ENCODE measurements around the gene DNASE1L3.
"Not testable (repeated sequence)": the region's sequence is repeated elsewhere in the genome, so short reads cannot be mapped to it uniquely, and the experiment has no call there.

Gene DNASE1L3

DNA sequence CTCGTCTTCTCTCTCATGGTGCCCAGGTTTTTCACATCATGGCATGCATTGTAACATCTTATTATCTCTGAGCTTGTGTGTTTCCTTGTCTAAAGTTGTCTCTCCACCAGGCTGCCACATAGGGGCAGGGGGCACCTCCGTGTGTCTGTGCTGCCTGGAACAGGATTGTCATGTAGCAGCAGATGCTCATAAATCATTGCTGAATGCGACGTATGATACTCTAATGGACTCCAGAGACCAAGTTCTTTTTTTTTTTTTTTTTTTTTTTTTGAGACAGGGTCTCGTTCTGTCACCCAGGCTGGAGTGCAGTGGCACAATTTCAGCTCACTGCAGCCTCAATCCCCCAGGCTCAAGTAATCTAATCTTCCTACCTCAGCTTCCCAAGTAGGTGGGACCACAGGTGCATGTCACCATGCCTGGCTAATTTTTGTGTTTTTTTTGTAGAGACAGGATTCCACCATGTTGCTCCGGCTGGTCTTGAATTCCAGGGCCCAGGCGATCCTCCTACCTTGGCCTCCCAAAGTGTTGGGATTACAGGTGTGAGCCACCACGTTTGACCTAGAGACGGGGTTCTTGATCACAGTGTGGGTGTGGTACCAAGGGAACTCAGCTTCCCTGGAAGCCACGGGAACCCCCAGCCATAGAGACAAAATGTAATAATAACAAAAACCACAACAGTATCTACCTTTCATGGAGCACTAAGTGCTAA lies 4.7 kb upstream of the DNASE1L3 start:
- H3K27me3 ChIP-seq (ENCODE audit: control insufficient read depth in 2 of 2, insufficient read depth in 2 of 2, low read length in 2 of 2), result no peaks in the 10 kb centered on the region
- no peak overlapping the region for H3K9ac ChIP-seq (ENCODE audit: low read depth in 1 of 2, low read length in 2 of 2)
- no peak overlapping the region for H3K4me3 ChIP-seq (ENCODE audit: low read length in 2 of 2)
- H3K27ac ChIP-seq (ENCODE audit: low read depth in 2 of 2, low read length in 2 of 2), result no peak overlapping the region
- peaks cover 0 to 3% of the 10 kb centered on the region in 2 donors for H3K4me1 ChIP-seq (ENCODE audit: control insufficient read depth in 2 of 2, insufficient read depth in 2 of 2, low read length in 2 of 2)
- no peaks in the 10 kb centered on the region for H3K9me3 ChIP-seq (ENCODE audit: control insufficient read depth in 2 of 2, low read length in 2 of 2)
- no peaks in the 10 kb centered on the region for H3K36me3 ChIP-seq (ENCODE audit: control insufficient read depth in 2 of 2, insufficient read depth in 2 of 2, low read length in 2 of 2)

DNA sequence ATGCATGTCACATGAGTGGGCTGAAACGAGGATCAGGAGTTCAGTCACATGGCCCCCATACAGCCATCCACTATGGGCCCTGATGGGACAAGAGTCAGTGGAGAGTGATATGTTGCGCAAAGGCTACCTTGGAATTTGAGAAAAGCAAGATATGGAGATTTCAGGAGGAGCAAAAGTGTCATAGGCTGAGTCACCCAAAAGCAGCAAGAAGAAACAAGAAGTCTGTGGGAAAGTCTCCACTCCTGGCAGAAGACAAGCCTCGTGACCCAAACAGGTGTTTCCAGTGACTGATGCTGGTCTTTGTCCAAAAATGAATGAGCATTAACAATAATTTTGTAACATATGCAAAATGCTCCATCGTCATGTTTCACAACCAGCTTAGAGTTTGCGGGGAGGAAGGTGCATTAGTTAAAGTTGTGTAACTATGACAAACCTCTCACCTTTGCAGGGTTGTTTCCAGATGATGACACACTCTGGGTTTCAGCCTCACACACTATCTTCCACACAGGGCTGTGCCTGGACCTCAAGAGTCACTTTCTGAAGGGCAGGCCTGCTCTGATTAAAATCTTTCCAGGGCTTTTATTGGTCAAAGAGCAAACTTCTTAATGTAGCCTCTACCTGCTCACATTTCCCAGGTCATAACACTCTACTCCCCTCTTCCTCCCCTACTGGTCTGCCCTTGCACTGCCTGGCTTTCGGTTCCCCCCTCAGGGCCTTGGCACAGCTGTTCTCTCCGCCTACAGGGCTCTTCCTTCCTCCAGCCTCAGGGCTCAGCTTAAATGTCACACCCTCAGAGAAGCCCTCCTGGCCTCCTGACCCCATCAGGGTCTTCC lies 3.9 kb upstream of the DNASE1L3 start:
- peaks cover 0 to 3% of the 10 kb centered on the region in 2 donors for H3K4me1 ChIP-seq (ENCODE audit: control insufficient read depth in 2 of 2, insufficient read depth in 2 of 2, low read length in 2 of 2)
- H3K9me3 ChIP-seq (ENCODE audit: control insufficient read depth in 2 of 2, low read length in 2 of 2), result no peaks in the 10 kb centered on the region
- no peak overlapping the region for H3K27ac ChIP-seq (ENCODE audit: low read depth in 2 of 2, low read length in 2 of 2)
- no peak overlapping the region for H3K4me3 ChIP-seq (ENCODE audit: low read length in 2 of 2)
- H3K9ac ChIP-seq (ENCODE audit: low read depth in 1 of 2, low read length in 2 of 2), result no peak overlapping the region
- H3K36me3 ChIP-seq (ENCODE audit: control insufficient read depth in 2 of 2, insufficient read depth in 2 of 2, low read length in 2 of 2), result no peaks in the 10 kb centered on the region
- no peaks in the 10 kb centered on the region for H3K27me3 ChIP-seq (ENCODE audit: control insufficient read depth in 2 of 2, insufficient read depth in 2 of 2, low read length in 2 of 2)

DNA sequence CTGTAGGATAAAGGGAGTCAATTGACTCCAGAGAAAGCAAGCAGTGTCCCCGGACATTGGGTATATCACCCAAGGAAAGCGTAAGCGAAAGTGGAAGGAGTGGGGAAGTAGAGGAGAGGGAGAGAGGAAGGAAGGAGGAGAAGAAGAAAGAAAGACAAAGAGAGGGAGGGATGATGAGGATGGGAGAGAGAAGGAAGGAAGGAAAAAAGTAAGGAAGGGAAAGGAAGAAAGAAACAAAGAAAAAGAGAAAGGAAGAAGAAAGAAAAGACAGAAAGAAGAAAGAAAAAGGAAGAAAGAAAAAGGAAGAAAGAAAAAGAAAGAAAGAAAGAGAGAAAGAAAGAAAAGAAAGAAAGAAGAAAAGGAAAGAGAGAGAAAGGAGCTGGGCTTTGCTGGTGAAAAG lies 839 bp downstream of the DNASE1L3 start:
- Histone ChIP-seq H3K4me3 (ENCODE audit: low read length in 2 of 2) (no peak overlapping the region), H3K9me3 (ENCODE audit: control insufficient read depth in 2 of 2, low read length in 2 of 2) (no peaks in the 10 kb centered on the region)

DNA sequence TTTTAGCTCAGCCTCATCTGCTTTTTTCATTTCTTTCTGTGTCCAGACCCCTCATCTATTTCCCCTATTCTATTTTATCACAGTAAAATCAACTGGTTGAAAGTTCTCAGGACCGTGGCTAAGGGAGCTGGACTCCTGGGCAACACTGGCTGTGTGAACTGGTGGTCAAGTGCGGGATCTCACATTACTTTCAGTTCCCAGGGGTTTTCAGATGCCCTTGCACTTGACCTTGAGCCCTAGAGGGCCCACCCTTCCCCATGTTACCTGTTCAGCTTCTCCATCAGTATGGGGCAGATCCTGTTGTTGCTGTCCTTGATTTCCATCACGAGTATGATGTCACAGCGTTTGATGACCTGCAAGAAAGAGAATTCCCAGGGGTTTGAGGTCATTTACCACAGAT lies 2.8 kb downstream of the DNASE1L3 start:
- no peaks in the 10 kb centered on the region for H3K36me3 ChIP-seq (ENCODE audit: control insufficient read depth in 2 of 2, insufficient read depth in 2 of 2, low read length in 2 of 2)
- no peaks in the 10 kb centered on the region for H3K9me3 ChIP-seq (ENCODE audit: control insufficient read depth in 2 of 2, low read length in 2 of 2)
- no peak overlapping the region for H3K4me3 ChIP-seq (ENCODE audit: low read length in 2 of 2)
- H3K27ac ChIP-seq (ENCODE audit: low read depth in 2 of 2, low read length in 2 of 2), result no peak overlapping the region
- H3K4me1 ChIP-seq (ENCODE audit: control insufficient read depth in 2 of 2, insufficient read depth in 2 of 2, low read length in 2 of 2), result no peaks in the 10 kb centered on the region
- no peaks in the 10 kb centered on the region for H3K27me3 ChIP-seq (ENCODE audit: control insufficient read depth in 2 of 2, insufficient read depth in 2 of 2, low read length in 2 of 2)
- H3K9ac ChIP-seq (ENCODE audit: low read depth in 1 of 2, low read length in 2 of 2), result no peak overlapping the region

More for the DNA sequence above, 839 bp downstream of the DNASE1L3 start:
- Histone ChIP-seq H3K27ac (ENCODE audit: low read depth in 2 of 2, low read length in 2 of 2) (no peak overlapping the region), H3K9ac (ENCODE audit: low read depth in 1 of 2, low read length in 2 of 2) (no peak overlapping the region), H3K4me1 (ENCODE audit: control insufficient read depth in 2 of 2, insufficient read depth in 2 of 2, low read length in 2 of 2) (no peaks in the 10 kb centered on the region), H3K36me3 (ENCODE audit: control insufficient read depth in 2 of 2, insufficient read depth in 2 of 2, low read length in 2 of 2) (no peaks in the 10 kb centered on the region), H3K27me3 (ENCODE audit: control insufficient read depth in 2 of 2, insufficient read depth in 2 of 2, low read length in 2 of 2) (no peaks in the 10 kb centered on the region)

DNA sequence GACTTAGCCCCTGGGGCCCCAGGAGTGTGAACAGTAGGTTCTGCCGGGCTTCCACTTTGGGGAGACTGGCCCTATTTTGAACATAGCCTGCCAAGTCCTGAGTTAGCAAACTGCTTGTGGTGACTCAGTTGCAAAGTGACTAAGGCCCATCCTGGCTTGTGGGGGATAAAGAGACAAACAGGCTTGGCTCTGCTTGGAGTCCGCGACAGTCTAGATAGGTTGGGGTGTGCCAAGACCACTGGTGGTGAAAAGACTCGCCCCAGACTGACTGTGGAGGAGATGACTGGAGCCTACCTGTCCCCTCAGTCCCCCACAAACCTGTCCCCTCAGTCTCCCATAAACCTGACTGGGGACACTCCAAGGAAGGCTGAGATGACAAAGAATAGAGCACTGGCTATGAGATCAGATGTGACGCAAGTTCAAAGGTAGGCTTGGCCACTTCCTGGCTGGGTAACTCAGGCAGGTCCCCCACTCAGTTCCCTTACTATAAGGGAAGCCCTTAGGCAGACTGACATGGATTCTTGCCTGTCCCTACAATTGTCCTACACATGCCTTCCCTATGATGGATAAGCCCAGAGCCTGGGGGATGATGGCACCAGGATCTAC lies 4.3 kb downstream of the DNASE1L3 start:
- Histone ChIP-seq H3K9ac (ENCODE audit: low read depth in 1 of 2, low read length in 2 of 2) (no peak overlapping the region), H3K4me3 (ENCODE audit: low read length in 2 of 2) (no peak overlapping the region), H3K4me1 (ENCODE audit: control insufficient read depth in 2 of 2, insufficient read depth in 2 of 2, low read length in 2 of 2) (no peaks in the 10 kb centered on the region), H3K27me3 (ENCODE audit: control insufficient read depth in 2 of 2, insufficient read depth in 2 of 2, low read length in 2 of 2) (no peaks in the 10 kb centered on the region), H3K36me3 (ENCODE audit: control insufficient read depth in 2 of 2, insufficient read depth in 2 of 2, low read length in 2 of 2) (no peaks in the 10 kb centered on the region), H3K9me3 (ENCODE audit: control insufficient read depth in 2 of 2, low read length in 2 of 2) (no peaks in the 10 kb centered on the region), H3K27ac (ENCODE audit: low read depth in 2 of 2, low read length in 2 of 2) (no peak overlapping the region)

DNA sequence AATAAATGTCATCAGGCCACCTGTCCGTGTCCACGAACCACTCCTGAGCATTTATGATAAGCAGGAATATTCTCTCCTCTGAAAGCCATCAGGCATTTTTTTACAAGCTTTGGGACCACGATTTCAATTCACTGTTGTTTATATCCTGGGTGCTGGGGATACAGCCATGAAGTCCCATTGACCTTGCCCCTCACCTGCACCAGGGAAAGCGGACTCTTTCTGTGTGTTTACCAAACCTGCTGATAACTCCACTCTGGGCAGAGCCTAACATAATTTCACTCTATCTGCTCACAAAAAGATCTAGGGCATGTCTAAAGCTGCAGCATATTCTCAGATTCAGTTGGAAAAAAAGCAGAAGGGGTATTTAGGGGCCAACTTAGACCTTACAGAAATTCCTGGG lies 4.8 kb downstream of the DNASE1L3 start:
- no peak overlapping the region for H3K27ac ChIP-seq (ENCODE audit: low read depth in 2 of 2, low read length in 2 of 2)
- H3K9me3 ChIP-seq (ENCODE audit: control insufficient read depth in 2 of 2, low read length in 2 of 2), result no peaks in the 10 kb centered on the region
- H3K4me3 ChIP-seq (ENCODE audit: low read length in 2 of 2), result no peak overlapping the region
- no peaks in the 10 kb centered on the region for H3K4me1 ChIP-seq (ENCODE audit: control insufficient read depth in 2 of 2, insufficient read depth in 2 of 2, low read length in 2 of 2)
- H3K27me3 ChIP-seq (ENCODE audit: control insufficient read depth in 2 of 2, insufficient read depth in 2 of 2, low read length in 2 of 2), result no peaks in the 10 kb centered on the region
- no peaks in the 10 kb centered on the region for H3K36me3 ChIP-seq (ENCODE audit: control insufficient read depth in 2 of 2, insufficient read depth in 2 of 2, low read length in 2 of 2)
- H3K9ac ChIP-seq (ENCODE audit: low read depth in 1 of 2, low read length in 2 of 2), result no peak overlapping the region

DNA sequence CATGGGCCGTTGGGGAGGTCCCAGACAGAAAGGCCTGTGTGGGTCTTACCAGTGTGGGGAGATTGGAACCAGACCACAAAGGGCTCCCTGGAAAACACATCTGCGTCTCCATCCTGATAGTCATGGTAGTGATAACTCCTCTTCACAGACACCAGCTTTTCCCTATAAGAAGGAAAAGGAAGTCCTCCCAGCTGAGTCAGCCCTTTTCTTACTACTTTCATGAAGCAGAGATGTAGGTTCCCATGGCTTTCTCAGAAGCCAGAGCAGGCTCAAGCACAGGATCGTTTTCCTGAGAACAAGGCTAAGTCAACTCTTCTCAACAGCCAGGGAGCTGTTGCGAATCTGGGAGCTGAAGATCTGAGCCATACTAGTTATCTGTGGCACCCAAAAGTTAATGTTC lies 6.1 kb downstream of the DNASE1L3 start:
- no peak overlapping the region for H3K4me3 ChIP-seq (ENCODE audit: low read length in 2 of 2)
- H3K27ac ChIP-seq (ENCODE audit: low read depth in 2 of 2, low read length in 2 of 2), result no peak overlapping the region
- peaks cover 0 to 4% of the 10 kb centered on the region in 2 donors for H3K4me1 ChIP-seq (ENCODE audit: control insufficient read depth in 2 of 2, insufficient read depth in 2 of 2, low read length in 2 of 2)
- no peaks in the 10 kb centered on the region for H3K27me3 ChIP-seq (ENCODE audit: control insufficient read depth in 2 of 2, insufficient read depth in 2 of 2, low read length in 2 of 2)
- no peaks in the 10 kb centered on the region for H3K36me3 ChIP-seq (ENCODE audit: control insufficient read depth in 2 of 2, insufficient read depth in 2 of 2, low read length in 2 of 2)
- no peak overlapping the region for H3K9ac ChIP-seq (ENCODE audit: low read depth in 1 of 2, low read length in 2 of 2)
- no peaks in the 10 kb centered on the region for H3K9me3 ChIP-seq (ENCODE audit: control insufficient read depth in 2 of 2, low read length in 2 of 2)

DNA sequence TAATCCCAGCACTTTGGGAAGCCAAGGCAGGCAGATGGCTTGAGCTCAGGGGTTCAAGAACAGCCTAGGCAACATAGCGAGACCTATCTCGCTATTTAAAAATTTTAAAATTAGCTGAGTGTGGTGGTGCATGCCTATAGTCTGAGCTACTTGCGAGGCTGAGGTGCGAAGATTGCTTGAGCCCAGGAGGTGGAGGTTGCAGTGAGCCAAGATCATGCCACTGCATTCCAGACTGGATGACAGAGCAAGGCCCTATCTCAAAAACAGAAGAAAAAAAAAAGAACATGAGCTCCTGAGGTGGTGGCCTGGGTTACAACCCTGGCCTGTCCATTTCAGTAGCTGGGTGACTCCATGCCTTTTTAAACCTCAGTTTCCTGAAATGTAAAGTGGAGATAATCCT lies 7.2 kb downstream of the DNASE1L3 start:
- Histone ChIP-seq H3K9ac (ENCODE audit: low read depth in 1 of 2, low read length in 2 of 2) (no peak overlapping the region), H3K4me3 (ENCODE audit: low read length in 2 of 2) (no peak overlapping the region), H3K4me1 (ENCODE audit: control insufficient read depth in 2 of 2, insufficient read depth in 2 of 2, low read length in 2 of 2) (peaks cover 3 to 4% of the 10 kb centered on the region in 2 donors), H3K36me3 (ENCODE audit: control insufficient read depth in 2 of 2, insufficient read depth in 2 of 2, low read length in 2 of 2) (no peaks in the 10 kb centered on the region), H3K27me3 (ENCODE audit: control insufficient read depth in 2 of 2, insufficient read depth in 2 of 2, low read length in 2 of 2) (no peaks in the 10 kb centered on the region), H3K27ac (ENCODE audit: low read depth in 2 of 2, low read length in 2 of 2) (no peak overlapping the region), H3K9me3 (ENCODE audit: control insufficient read depth in 2 of 2, low read length in 2 of 2) (no peaks in the 10 kb centered on the region)

DNA sequence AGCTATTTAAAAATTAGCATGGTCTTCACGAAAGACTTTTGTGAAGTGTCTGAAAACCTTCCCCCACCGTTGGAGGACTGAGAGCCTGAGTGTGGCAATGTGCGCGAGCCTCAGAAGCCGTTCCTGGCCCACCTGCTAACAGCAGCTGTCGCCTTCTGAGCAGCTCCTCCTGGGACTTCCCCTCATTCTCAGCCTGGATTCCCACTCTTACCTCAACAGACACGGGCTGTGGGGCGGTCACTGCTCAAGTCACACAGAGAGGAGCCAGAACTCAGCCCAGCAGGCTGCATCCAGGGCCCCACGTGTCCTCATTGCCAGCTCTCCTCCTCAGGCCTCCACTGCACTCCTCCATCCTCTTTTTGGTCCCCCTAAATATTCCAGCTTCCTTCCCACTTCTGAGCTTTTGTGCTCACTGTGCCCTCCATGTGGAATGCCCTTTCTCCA lies 7.8 kb downstream of the DNASE1L3 start:
- no peaks in the 10 kb centered on the region for H3K9me3 ChIP-seq (ENCODE audit: control insufficient read depth in 2 of 2, low read length in 2 of 2)
- H3K27me3 ChIP-seq (ENCODE audit: control insufficient read depth in 2 of 2, insufficient read depth in 2 of 2, low read length in 2 of 2), result no peaks in the 10 kb centered on the region
- H3K36me3 ChIP-seq (ENCODE audit: control insufficient read depth in 2 of 2, insufficient read depth in 2 of 2, low read length in 2 of 2), result no peaks in the 10 kb centered on the region
- no peak overlapping the region for H3K9ac ChIP-seq (ENCODE audit: low read depth in 1 of 2, low read length in 2 of 2)
- H3K4me3 ChIP-seq (ENCODE audit: low read length in 2 of 2), result no peak overlapping the region
- peaks cover 3 to 6% of the 10 kb centered on the region in 2 donors for H3K4me1 ChIP-seq (ENCODE audit: control insufficient read depth in 2 of 2, insufficient read depth in 2 of 2, low read length in 2 of 2)
- H3K27ac ChIP-seq (ENCODE audit: low read depth in 2 of 2, low read length in 2 of 2), result no peak overlapping the region

DNA sequence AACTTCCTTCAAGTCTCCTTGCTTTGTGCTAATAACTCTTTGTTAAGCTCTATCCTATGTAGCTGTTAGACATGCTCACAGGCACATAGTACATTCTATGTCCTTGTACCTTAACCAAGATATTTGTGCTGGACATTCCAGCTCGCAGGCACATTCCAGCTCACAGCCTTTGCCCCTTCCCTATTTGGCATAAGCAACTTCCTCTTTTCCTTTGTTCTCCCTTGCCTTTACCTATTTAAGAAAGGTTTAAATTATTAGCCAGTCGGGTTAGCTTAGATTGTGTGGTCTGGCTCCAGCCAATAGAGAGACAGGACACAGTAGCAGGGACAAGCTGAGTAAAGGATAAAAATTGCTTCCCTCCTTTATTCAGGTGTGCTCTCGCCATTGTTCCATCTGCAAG lies 9.3 kb downstream of the DNASE1L3 start:
- not testable (repeated sequence) for H3K36me3 ChIP-seq (ENCODE audit: control insufficient read depth in 2 of 2, insufficient read depth in 2 of 2, low read length in 2 of 2); H3K4me3 ChIP-seq (ENCODE audit: low read length in 2 of 2); H3K9ac ChIP-seq (ENCODE audit: low read depth in 1 of 2, low read length in 2 of 2); H3K4me1 ChIP-seq (ENCODE audit: control insufficient read depth in 2 of 2, insufficient read depth in 2 of 2, low read length in 2 of 2); H3K9me3 ChIP-seq (ENCODE audit: control insufficient read depth in 2 of 2, low read length in 2 of 2); H3K27me3 ChIP-seq (ENCODE audit: control insufficient read depth in 2 of 2, insufficient read depth in 2 of 2, low read length in 2 of 2); H3K27ac ChIP-seq (ENCODE audit: low read depth in 2 of 2, low read length in 2 of 2)

All from mucosa of rectum (tissue), 2 donors.